Astrocyte of the hippocampus (primary cell): Measurements from ENCODE around the gene JTB.
A peak's percentile ranks its signal among the peaks of the same experiment; 100 is the strongest.

Experiments
- DNase-seq: peaks from one replicate; pipeline ENCODE4 v3.0.0; 2011; ENCODE audit warnings: low read depth, low spot score

JTB gene

GRCh38 chr1:153978274-153978909, 918 bp upstream of the JTB start:
- no peak for DNase-seq

- peak; percentile 42 for DNase-seq
Measured at GRCh38 chr1:153976819-153977249, 640 bp downstream of the JTB start.

GRCh38 chr1:153973525-153973924, 3.9 kb downstream of the JTB start:
- no peak for DNase-seq

- no peak for DNase-seq
Measured at GRCh38 chr1:153973071-153973470, 4.4 kb downstream of the JTB start.

- no peak for DNase-seq
Measured at GRCh38 chr1:153970346-153970745, 7.1 kb downstream of the JTB start.

- no peak for DNase-seq
Measured at GRCh38 chr1:153968972-153969371, 8.5 kb downstream of the JTB start.

- no peak for DNase-seq
Measured at GRCh38 chr1:153968408-153968807, 9.1 kb downstream of the JTB start.

- no peak for DNase-seq
Measured at GRCh38 chr1:153968000-153968363, 9.5 kb downstream of the JTB start.

GRCh38 chr1:153967107-153967999, 10.1 kb downstream of the JTB start, which contains the start of gene CREB3L4:
CREB3L4 (plus strand) TSS chr1:153967902; CDS start chr1:153968526, 624 bp downstream.
- DNase-seq: peak; percentile 98

- peak; percentile 71 for DNase-seq
Measured at GRCh38 chr1:153963850-153964331, 13.6 kb downstream of the JTB start.

GRCh38 chr1:153963030-153963849, 14.2 kb downstream of the JTB start, which contains the start of gene SLC39A1:
SLC39A1 (minus strand) TSS chr1:153963537; CDS start chr1:153962715, 822 bp downstream.
- DNase-seq: peak; percentile 99

GRCh38 chr1:153962088-153963029, 15.1 kb downstream of the JTB start:
- DNase-seq: peak; percentile 62

GRCh38 chr1:153961421-153961820, 16.1 kb downstream of the JTB start:
- no peak for DNase-seq

- no peak for DNase-seq
Measured at GRCh38 chr1:153960206-153960605, 17.3 kb downstream of the JTB start.

GRCh38 chr1:153959454-153959853, 18.0 kb downstream of the JTB start:
- DNase-seq: no peak

- DNase-seq: no peak
Measured at GRCh38 chr1:153958961-153959260, 18.6 kb downstream of the JTB start.

GRCh38 chr1:153958111-153958960, 19.1 kb downstream of the JTB start, which contains the start of gene CRTC2:
CRTC2 (minus strand) TSS chr1:153958612; CDS start chr1:153958497, 115 bp downstream.
- DNase-seq: peak; percentile 99

GRCh38 chr1:153957744-153958110, 19.7 kb downstream of the JTB start:
- peak; percentile 53 for DNase-seq

- DNase-seq: no peak
Measured at GRCh38 chr1:153956997-153957715, 20.3 kb downstream of the JTB start.
